ENCODE data around the gene RNF214.

GRCh38 chr11:117239295-117239694 is 6.8 kb downstream of the RNF214 start:
- TF ChIP-seq POLR2AphosphoS5 (IDR thresholded peaks at IDR 0.05), result no peak
- no peak for TF ChIP-seq EP300 (IDR thresholded peaks at IDR 0.05)
- TF ChIP-seq POLR2A (IDR thresholded peaks at IDR 0.05), result no peak

All from gastroesophageal sphincter (tissue), 2 donors.